Stimulated activated naive CD4-positive, alpha-beta T cell (primary cell): Measurements from ENCODE around the gene UVSSA.

Experiments used
- DNase-seq, 6 experiments: peaks; one replicate each; lab custom pipeline; 2025; lab: John Stamatoyannopoulos, UW

Gene UVSSA

GRCh38 chr4:1348746-1349145, 1.7 kb downstream of the UVSSA start:
- no peak for DNase-seq

- DNase-seq: no peak
Measured at GRCh38 chr4:1349359-1350168, 2.6 kb downstream of the UVSSA start.

GRCh38 chr4:1350169-1350520, 3.1 kb downstream of the UVSSA start:
- no peak for DNase-seq

- DNase-seq: peak; percentile 62 to 87 (median 82)
Measured at GRCh38 chr4:1351854-1352566, 5.0 kb downstream of the UVSSA start.

GRCh38 chr4:1352567-1352900, 5.5 kb downstream of the UVSSA start:
- no peak for DNase-seq

- no peak for DNase-seq
Measured at GRCh38 chr4:1353186-1354055, 6.4 kb downstream of the UVSSA start.

GRCh38 chr4:1354136-1354982, 7.4 kb downstream of the UVSSA start:
- DNase-seq: no peak

GRCh38 chr4:1354983-1355275, 7.9 kb downstream of the UVSSA start:
- no peak for DNase-seq

- no peak for DNase-seq
Measured at GRCh38 chr4:1355378-1355777, 8.4 kb downstream of the UVSSA start.

- DNase-seq: peak in 5 of 6 experiments; percentile 8 to 45 (median 26)
Measured at GRCh38 chr4:1356181-1356998, 9.4 kb downstream of the UVSSA start.

- DNase-seq: no peak
Measured at GRCh38 chr4:1357356-1358248, 10.6 kb downstream of the UVSSA start.

- no peak for DNase-seq
Measured at GRCh38 chr4:1358421-1359143, 11.6 kb downstream of the UVSSA start.

GRCh38 chr4:1359144-1359501, 12.1 kb downstream of the UVSSA start:
- DNase-seq: no peak

GRCh38 chr4:1359976-1360375, 13.0 kb downstream of the UVSSA start:
- DNase-seq: no peak

GRCh38 chr4:1360423-1361283, 13.6 kb downstream of the UVSSA start:
- no peak for DNase-seq

- no peak for DNase-seq
Measured at GRCh38 chr4:1361431-1361830, 14.4 kb downstream of the UVSSA start.

- DNase-seq: no peak
Measured at GRCh38 chr4:1362046-1362445, 15.0 kb downstream of the UVSSA start.

GRCh38 chr4:1362521-1362920, 15.5 kb downstream of the UVSSA start:
- DNase-seq: no peak
